DOHH2 (cell line): ENCODE measurements around the gene SMYD2.

Source experiments
- CTCF ChIP-seq: fragments of 200-600 bp; sonication (generic); IDR thresholded peaks from one replicate; pipeline ENCODE4 v1.5.1; 2014; ENCODE audit warnings: antibody characterized with exemption, mild to moderate bottlenecking, low read depth, low read length; ENCODE audit not compliant: poor library complexity, severe bottlenecking
- EZH2phosphoT487 ChIP-seq: fragments of 200-600 bp; sonication (generic); IDR thresholded peaks from 2 replicates; pipeline ENCODE4 v1.6.1; 2017; ENCODE audit warnings: borderline replicate concordance, mild to moderate bottlenecking, antibody characterized with exemption, low read length, moderate library complexity, mixed read lengths

GRCh38 chr1:214361636-214362035, 80.7 kb downstream of the SMYD2 start:
- TF ChIP-seq CTCF (no peak), EZH2phosphoT487 (no peak)
